ENCODE measurements around the gene KCNQ2. TPM values are rescaled to one million over a fixed set of nuclear protein-coding genes. Genes with fewer than 3 reads are reported as not detected.
"Not testable (repeated sequence)": the region's sequence is repeated elsewhere in the genome, so short reads cannot be mapped to it uniquely, and the experiment has no call there.

Gene KCNQ2
- total and polyA plus RNA-seq, 8 donors: 0.54 to 12.5 (median 1.5) TPM

DNA sequence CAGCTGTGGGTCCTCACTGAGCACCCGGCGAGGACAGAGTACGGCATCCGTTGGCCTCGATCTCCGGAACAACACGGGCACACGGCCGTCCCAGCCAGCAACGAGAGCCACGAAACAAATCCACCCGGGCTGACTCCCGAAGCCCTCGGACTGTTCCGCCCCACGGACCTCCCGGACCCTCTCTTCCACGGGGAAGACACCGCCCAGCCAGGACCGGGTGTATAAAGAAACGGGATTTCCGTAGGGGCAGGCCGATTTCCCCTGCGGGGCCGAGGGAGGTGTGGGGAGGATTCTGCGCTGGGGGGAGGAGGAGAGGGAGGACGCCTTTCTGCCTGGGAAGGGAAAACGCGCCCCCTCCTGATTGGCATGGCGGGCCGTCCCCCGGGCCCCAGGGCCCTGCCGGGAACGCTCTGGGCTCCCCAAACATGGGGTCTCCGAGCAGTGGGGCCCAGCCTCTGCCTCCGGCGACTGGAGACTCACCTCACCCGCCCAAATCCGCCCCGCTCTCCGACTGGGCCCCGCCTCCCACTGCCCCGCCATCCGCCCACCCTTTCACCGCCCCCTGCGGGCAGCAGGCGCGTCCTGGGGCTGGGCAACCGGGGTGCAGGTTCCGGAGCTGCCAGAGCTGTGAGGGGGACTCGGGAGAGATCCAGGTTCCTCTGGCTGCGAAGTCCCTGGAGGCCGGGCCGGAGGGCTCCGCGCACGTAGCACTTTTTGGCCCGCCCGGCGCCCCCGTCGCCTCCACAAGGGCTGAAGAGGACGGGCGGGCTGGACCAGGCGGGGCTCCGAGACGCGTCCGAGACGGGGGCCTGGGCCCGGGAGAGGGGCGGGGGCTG is 47.4 kb upstream of the KCNQ2 start:
- TF ChIP-seq, protein P1, sequence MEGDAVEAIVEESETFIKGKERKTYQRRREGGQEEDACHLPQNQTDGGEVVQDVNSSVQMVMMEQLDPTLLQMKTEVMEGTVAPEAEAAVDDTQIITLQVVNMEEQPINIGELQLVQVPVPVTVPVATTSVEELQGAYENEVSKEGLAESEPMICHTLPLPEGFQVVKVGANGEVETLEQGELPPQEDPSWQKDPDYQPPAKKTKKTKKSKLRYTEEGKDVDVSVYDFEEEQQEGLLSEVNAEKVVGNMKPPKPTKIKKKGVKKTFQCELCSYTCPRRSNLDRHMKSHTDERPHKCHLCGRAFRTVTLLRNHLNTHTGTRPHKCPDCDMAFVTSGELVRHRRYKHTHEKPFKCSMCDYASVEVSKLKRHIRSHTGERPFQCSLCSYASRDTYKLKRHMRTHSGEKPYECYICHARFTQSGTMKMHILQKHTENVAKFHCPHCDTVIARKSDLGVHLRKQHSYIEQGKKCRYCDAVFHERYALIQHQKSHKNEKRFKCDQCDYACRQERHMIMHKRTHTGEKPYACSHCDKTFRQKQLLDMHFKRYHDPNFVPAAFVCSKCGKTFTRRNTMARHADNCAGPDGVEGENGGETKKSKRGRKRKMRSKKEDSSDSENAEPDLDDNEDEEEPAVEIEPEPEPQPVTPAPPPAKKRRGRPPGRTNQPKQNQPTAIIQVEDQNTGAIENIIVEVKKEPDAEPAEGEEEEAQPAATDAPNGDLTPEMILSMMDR (IDR thresholded peaks at IDR 0.05): no peak
- peak overlapping the region; percentile 90 to 99 (median 99) for H3K27ac ChIP-seq
- WGBS, 2 donors: 2% methylated on average over 58 to 72 of the region's 72 CpGs
- no peak for FAIRE-seq
- no peaks in the 10 kb centered on the region for H3K27me3 ChIP-seq
- H3K4me3 ChIP-seq: peak overlapping the region; percentile 70 to 91 (median 84)
- ATAC-seq: peak; percentile 39 to 64 (median 54)
- DNase-seq: peak; percentile 55 to 90 (median 74)
- H3K4me1 ChIP-seq: peaks cover 6 to 8% (median 7%) of the 10 kb centered on the region in 3 donors
- no peaks in the 10 kb centered on the region for H3K36me3 ChIP-seq
- intact Hi-C loops (cut with DNase I): no loop called here
- no peaks in the 10 kb centered on the region for H3K9me3 ChIP-seq

DNA sequence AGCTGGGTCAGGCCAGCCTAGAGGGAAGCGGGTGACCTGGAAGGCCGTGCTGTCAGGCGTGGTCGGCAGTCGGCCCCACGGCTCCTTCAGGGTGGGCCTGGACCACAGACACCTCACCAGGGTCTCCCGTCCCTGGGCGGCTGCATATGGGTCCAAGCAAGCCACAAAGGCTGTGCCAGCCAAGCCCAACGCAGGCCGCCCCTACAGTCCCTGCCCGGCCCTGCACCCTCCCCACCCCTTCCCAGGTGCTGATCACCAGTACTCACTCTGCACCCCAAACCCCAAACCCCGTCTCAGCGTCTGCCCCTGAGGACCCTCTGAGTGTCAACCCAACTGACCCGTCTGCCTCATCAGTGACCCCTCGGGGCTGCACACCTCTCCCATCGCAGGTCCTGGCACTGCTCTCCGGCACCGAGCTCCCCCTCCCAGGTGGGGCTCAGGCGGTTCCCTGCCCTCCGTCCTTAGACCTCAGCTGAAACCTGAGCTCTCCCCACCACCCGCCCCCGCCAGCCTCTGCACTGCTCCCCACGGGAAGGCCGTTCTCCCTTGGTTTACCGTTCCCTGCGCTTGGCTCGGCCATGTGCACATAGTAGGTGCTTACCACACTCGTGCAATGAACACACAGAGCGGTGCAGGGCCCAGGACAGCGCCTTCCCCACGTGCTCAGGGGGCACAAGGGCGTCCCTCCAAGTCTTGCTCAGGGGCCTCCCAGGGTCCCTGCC is 46.7 kb upstream of the KCNQ2 start:
- Histone ChIP-seq H3K27me3 (no peaks in the 10 kb centered on the region), H3K36me3 (no peaks in the 10 kb centered on the region), H3K27ac (no peak overlapping the region), H3K9me3 (no peaks in the 10 kb centered on the region), H3K4me1 (peaks cover 6 to 8% (median 7%) of the 10 kb centered on the region in 3 donors), H3K4me3 (peak overlapping the region in 2 of 4 donors; percentile 84 to 91)
- intact Hi-C loops (cut with DNase I): no loop called here
- ATAC-seq (no peak), FAIRE-seq (no peak), DNase-seq (peak in 4 of 6 donors; percentile 41 to 83 (median 56))
- TF ChIP-seq, protein P1 (IDR thresholded peaks at IDR 0.05): no peak
- WGBS, 2 donors: 73 to 78% methylated on average over 29 to 32 of the region's 32 CpGs

DNA sequence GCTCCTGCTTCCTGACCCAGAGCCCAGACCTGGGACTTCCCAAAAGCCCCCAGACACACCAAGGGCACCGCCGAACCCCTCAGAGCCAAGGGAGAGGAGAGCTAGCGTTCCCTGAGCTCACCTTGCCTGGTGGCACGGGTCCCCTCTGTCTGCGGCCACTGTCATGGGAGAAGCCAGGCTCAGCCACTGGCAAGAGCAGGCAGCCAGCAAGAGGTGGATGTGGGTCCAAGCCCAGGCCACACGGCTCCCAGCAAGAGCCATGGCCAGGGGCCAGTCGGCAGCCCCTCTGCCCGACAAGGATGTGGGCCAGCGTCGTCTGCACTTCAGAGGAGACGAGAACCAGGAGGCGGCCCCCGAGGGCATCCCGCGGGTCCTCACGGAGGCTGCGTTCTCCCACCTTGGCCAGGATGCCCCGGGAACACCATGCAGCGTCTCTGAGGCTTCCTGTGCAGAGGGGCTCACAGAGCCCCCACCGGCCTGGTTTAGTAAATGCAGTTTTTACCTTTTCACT is 46.0 kb upstream of the KCNQ2 start:
- DNase-seq (peak in 3 of 6 donors; percentile 24 to 80 (median 47)), FAIRE-seq (no peak), ATAC-seq (no peak)
- TF ChIP-seq, protein P1 (IDR thresholded peaks at IDR 0.05): no peak
- Histone ChIP-seq H3K27ac (no peak overlapping the region), H3K9me3 (no peaks in the 10 kb centered on the region), H3K4me1 (peaks cover 6 to 8% (median 7%) of the 10 kb centered on the region in 3 donors), H3K4me3 (no peak overlapping the region), H3K36me3 (no peaks in the 10 kb centered on the region), H3K27me3 (no peaks in the 10 kb centered on the region)
- WGBS, 2 donors: 83 to 84% methylated on average over 18 to 20 of the region's 20 CpGs
- intact Hi-C loops (cut with DNase I): no loop called here

DNA sequence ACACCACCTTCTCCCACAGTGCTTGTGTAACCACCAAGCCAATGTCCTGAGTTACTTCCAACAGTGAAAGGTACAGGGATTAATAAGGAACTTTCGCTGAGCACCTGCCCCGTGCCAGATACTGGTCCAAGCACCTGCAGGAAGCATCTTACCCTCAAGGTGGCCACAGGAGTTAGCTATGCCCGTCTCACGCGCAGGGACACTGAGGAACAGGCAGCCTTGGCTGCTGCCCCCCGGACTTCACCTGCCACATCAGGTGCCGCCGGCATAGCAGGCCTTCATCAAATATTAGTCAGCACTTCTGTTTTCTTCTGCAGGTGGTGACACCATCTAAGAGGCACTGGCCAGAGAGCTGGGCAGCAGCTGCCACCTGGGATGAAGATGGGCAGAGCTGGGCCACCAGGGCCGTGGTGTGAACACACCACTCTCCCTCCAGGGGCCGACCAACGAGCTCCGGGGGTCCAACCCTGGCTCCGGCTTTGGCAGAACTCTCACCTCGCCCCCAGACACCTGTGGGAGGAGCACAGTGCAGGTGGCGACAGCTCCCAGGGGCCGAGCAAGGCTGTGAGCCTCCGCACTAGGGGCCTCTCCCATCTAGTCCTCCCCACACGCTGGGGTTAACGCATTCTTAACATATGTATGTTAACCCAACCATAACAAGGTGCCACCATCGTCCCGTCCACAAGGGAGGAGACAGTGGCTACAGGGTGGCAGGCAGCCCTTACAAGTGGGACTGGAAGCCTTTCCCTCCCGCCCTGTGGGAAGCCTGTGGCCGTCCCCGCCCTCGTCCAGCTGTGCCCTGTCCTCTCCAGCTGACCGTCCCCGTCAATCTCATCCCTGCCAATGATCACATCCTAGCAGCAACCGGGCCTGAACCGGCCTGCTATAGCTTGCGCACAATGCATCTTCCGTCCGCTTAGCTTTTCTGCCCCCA is 45.2 kb upstream of the KCNQ2 start:
- H3K27ac ChIP-seq: no peak overlapping the region
- peak in 1 of 6 donors; percentile 70 for DNase-seq
- intact Hi-C loops (cut with DNase I): no loop called here
- no peak for FAIRE-seq
- no peaks in the 10 kb centered on the region for H3K27me3 ChIP-seq
- no peaks in the 10 kb centered on the region for H3K9me3 ChIP-seq
- H3K4me3 ChIP-seq: no peak overlapping the region
- WGBS, 2 donors: 86 to 93% methylated on average over 32 of the region's 32 CpGs
- TF ChIP-seq, protein P1 (IDR thresholded peaks at IDR 0.05): no peak
- ATAC-seq: no peak
- no peaks in the 10 kb centered on the region for H3K36me3 ChIP-seq
- H3K4me1 ChIP-seq: peaks cover 6 to 8% (median 7%) of the 10 kb centered on the region in 3 donors

DNA sequence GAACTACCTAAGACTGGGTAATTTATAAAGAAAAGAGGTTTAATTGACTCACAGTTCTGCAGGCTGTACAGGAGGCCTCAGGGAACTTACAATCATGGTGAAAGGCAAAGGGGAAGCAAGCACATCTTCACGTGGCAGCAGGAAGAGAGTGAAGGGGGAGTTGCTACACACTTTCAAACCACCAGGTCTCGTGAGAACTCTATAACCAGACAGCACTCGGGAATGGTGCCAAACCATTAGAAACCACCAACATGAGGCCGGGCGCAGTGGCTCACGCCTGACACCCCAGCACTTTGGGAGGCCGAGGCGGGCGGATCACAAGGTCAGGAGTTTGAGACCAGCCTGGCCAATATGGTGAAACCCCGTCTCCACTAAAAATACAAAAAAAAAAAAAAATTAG is 42.1 kb upstream of the KCNQ2 start:
- 76 to 78% methylated on average over 9 to 10 of the region's 10 CpGs for WGBS, 2 donors
- DNase-seq: peak in 1 of 6 donors; percentile 29
- H3K36me3 ChIP-seq; H3K9me3 ChIP-seq; H3K27me3 ChIP-seq; H3K4me1 ChIP-seq; H3K27ac ChIP-seq; intact Hi-C loops (cut with DNase I); ATAC-seq; H3K4me3 ChIP-seq; FAIRE-seq: not testable (repeated sequence)
